ENCODE measurements around the gene RBM19.

RBM19 gene

GRCh38 chr12:113898466-113898865 is 67.7 kb downstream of the RBM19 start:
- Histone ChIP-seq H4K20me1 (ENCODE audit: insufficient read depth, low read length) (no peaks in the 10 kb centered on the region), H2AFZ (ENCODE audit: low read length) (no peak overlapping the region), H3K4me2 (ENCODE audit: low read length) (no peak overlapping the region), H3K4me1 (ENCODE audit: insufficient read depth, low read length, severe bottlenecking) (no peaks in the 10 kb centered on the region), H3K79me2 (ENCODE audit: insufficient read depth, low read length) (no peaks in the 10 kb centered on the region), H3K9me2 (ENCODE audit: low read depth, low read length) (no peaks in the 10 kb centered on the region), H3K36me3 (ENCODE audit: insufficient read depth, low read length) (peaks cover 6% of the 10 kb centered on the region; the same call in 1 of the 2 replicates), H3K9me3 (ENCODE audit: low read length) (no peaks in the 10 kb centered on the region), H3K4me3 (ENCODE audit: low read depth, low read length, poor library complexity, severe bottlenecking) (no peak overlapping the region), H3F3A (ENCODE audit: insufficient read depth, low read length) (no peaks in the 10 kb centered on the region), H3K9ac (ENCODE audit: low read length) (no peak overlapping the region), H3K27me3 (ENCODE audit: insufficient read depth, low read length) (no peaks in the 10 kb centered on the region), H3K27ac (ENCODE audit: low read depth, low read length, poor library complexity, severe bottlenecking) (no peak overlapping the region)
- no peak for TF ChIP-seq CTCF (IDR thresholded peaks at IDR 0.05; ENCODE audit: low read length)
- no peak for TF ChIP-seq EZH2 (IDR thresholded peaks at IDR 0.05; ENCODE audit: borderline replicate concordance, low read length)

- no peak overlapping the region for H3K4me2 ChIP-seq (ENCODE audit: low read length)
- H3K27ac ChIP-seq (ENCODE audit: low read depth, low read length, poor library complexity, severe bottlenecking), result no peak overlapping the region
These were observed 68.7 kb downstream of the RBM19 start for GRCh38 chr12:113897406-113897805.

DNA sequence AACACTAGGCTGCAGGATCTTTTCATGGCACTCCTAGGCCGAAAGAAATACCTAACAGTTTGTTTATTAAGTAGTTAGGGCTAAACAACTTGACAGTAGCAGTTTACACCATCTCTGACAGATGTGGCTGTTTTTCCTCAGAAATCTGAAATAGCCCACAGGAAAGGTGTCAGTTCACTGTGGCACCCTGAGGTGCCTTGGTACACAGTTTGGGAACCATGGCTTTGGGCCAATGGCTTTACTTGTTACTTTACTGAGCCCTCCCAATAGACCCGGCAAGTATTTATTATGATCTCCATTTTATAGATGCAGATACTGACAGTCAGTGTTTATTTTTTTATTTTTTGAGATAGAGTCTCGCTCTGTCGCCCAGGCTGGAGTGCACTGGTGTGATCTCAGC is 69.3 kb downstream of the RBM19 start:
- Histone ChIP-seq H3K27me3 (ENCODE audit: insufficient read depth, low read length) (no peaks in the 10 kb centered on the region), H3F3A (ENCODE audit: insufficient read depth, low read length) (no peaks in the 10 kb centered on the region), H3K4me3 (ENCODE audit: low read depth, low read length, poor library complexity, severe bottlenecking) (no peak overlapping the region), H2AFZ (ENCODE audit: low read length) (no peak overlapping the region), H3K4me1 (ENCODE audit: insufficient read depth, low read length, severe bottlenecking) (no peaks in the 10 kb centered on the region), H3K9me3 (ENCODE audit: low read length) (no peaks in the 10 kb centered on the region), H3K27ac (ENCODE audit: low read depth, low read length, poor library complexity, severe bottlenecking) (no peak overlapping the region), H4K20me1 (ENCODE audit: insufficient read depth, low read length) (no peaks in the 10 kb centered on the region), H3K4me2 (ENCODE audit: low read length) (no peak overlapping the region), H3K9ac (ENCODE audit: low read length) (no peak overlapping the region), H3K79me2 (ENCODE audit: insufficient read depth, low read length) (no peaks in the 10 kb centered on the region), H3K9me2 (ENCODE audit: low read depth, low read length) (no peaks in the 10 kb centered on the region), H3K36me3 (ENCODE audit: insufficient read depth, low read length) (no peaks in the 10 kb centered on the region)
- TF ChIP-seq CTCF (IDR thresholded peaks at IDR 0.05; ENCODE audit: low read length), result no peak
- no peak for TF ChIP-seq EZH2 (IDR thresholded peaks at IDR 0.05; ENCODE audit: borderline replicate concordance, low read length)

More at GRCh38 chr12:113897406-113897805, 68.7 kb downstream of the RBM19 start:
- no peaks in the 10 kb centered on the region for H3K36me3 ChIP-seq (ENCODE audit: insufficient read depth, low read length)
- no peak for TF ChIP-seq CTCF (IDR thresholded peaks at IDR 0.05; ENCODE audit: low read length)
- TF ChIP-seq EZH2 (IDR thresholded peaks at IDR 0.05; ENCODE audit: borderline replicate concordance, low read length), result no peak
- H4K20me1 ChIP-seq (ENCODE audit: insufficient read depth, low read length), result no peaks in the 10 kb centered on the region
- no peaks in the 10 kb centered on the region for H3K9me2 ChIP-seq (ENCODE audit: low read depth, low read length)
- no peak overlapping the region for H2AFZ ChIP-seq (ENCODE audit: low read length)
- no peak overlapping the region for H3K4me3 ChIP-seq (ENCODE audit: low read depth, low read length, poor library complexity, severe bottlenecking)
- no peaks in the 10 kb centered on the region for H3K9me3 ChIP-seq (ENCODE audit: low read length)
- H3K9ac ChIP-seq (ENCODE audit: low read length), result no peak overlapping the region
- H3K27me3 ChIP-seq (ENCODE audit: insufficient read depth, low read length), result no peaks in the 10 kb centered on the region
- H3K4me1 ChIP-seq (ENCODE audit: insufficient read depth, low read length, severe bottlenecking), result no peaks in the 10 kb centered on the region
- no peaks in the 10 kb centered on the region for H3K79me2 ChIP-seq (ENCODE audit: insufficient read depth, low read length)
- no peaks in the 10 kb centered on the region for H3F3A ChIP-seq (ENCODE audit: insufficient read depth, low read length)
